Stimulated activated CD4-positive, alpha-beta T cell treated with anti-CD3 and anti-CD28 coated beads, TNF-alpha, amount 100 ng/mL, for 48 hours (primary cell): Measurements from ENCODE around the gene BRCA1.
A peak's percentile ranks its signal among the peaks of the same experiment; 100 is the strongest.
"Not testable (repeated sequence)": the region's sequence is repeated elsewhere in the genome, so short reads cannot be mapped to it uniquely, and the experiment has no call there.

Experiments used
- DNase-seq, 3 donors: peaks; one replicate each; pipeline ENCODE4 v3.0.0-alpha.2; 2020; ENCODE audit warnings: low read depth in 3 of 3

The BRCA1 gene

GRCh38 chr17:43125133-43125966 lies at the start of gene BRCA1:
Gene BRCA1, minus strand, starts transcription at chr17:43125364. Its CDS starts 1,268 bp downstream, at chr17:43124096.
- DNase-seq, result peak; percentile 89 to 93 (median 91)

- no peak for DNase-seq
Observed at GRCh38 chr17:43171586-43172487, 46.7 kb upstream of the BRCA1 start.

GRCh38 chr17:43170766-43171585 lies 45.8 kb upstream of the BRCA1 start, which contains the start of gene NBR1:
Gene NBR1, plus strand, starts transcription at chr17:43171214. Its CDS starts 4,586 bp downstream, at chr17:43175800.
- DNase-seq, result peak; percentile 87 to 96 (median 93)

- peak; percentile 64 to 84 (median 79) for DNase-seq
Observed at GRCh38 chr17:43170140-43170765, 45.1 kb upstream of the BRCA1 start.

- DNase-seq, result peak in 2 of 3 donors; percentile 1 to 12
Observed at GRCh38 chr17:43169561-43170139, 44.5 kb upstream of the BRCA1 start.

- DNase-seq, result not testable (repeated sequence)
Observed at GRCh38 chr17:43165971-43166370, 40.8 kb upstream of the BRCA1 start.

GRCh38 chr17:43159957-43160356 lies 34.8 kb upstream of the BRCA1 start:
- not testable (repeated sequence) for DNase-seq

- not testable (repeated sequence) for DNase-seq
Observed at GRCh38 chr17:43159232-43159631, 34.1 kb upstream of the BRCA1 start.

- DNase-seq, result no peak
Observed at GRCh38 chr17:43155666-43156065, 30.5 kb upstream of the BRCA1 start.

- not testable (repeated sequence) for DNase-seq
Observed at GRCh38 chr17:43153197-43153835, 28.2 kb upstream of the BRCA1 start.

GRCh38 chr17:43151880-43152456 lies 26.8 kb upstream of the BRCA1 start:
- no peak for DNase-seq

GRCh38 chr17:43146649-43147048 lies 21.5 kb upstream of the BRCA1 start:
- DNase-seq, result no peak

GRCh38 chr17:43143201-43143600 lies 18.0 kb upstream of the BRCA1 start:
- DNase-seq, result no peak

- DNase-seq, result no peak
Observed at GRCh38 chr17:43142153-43142552, 17.0 kb upstream of the BRCA1 start.

GRCh38 chr17:43140396-43141332 lies 15.5 kb upstream of the BRCA1 start:
- DNase-seq, result no peak

- DNase-seq, result not testable (repeated sequence)
Observed at GRCh38 chr17:43138531-43138930, 13.4 kb upstream of the BRCA1 start.

GRCh38 chr17:43136574-43136973 lies 11.4 kb upstream of the BRCA1 start:
- not testable (repeated sequence) for DNase-seq

- DNase-seq, result no peak
Observed at GRCh38 chr17:43135454-43135819, 10.3 kb upstream of the BRCA1 start.
